Globus pallidus (tissue), 1 donor: ENCODE results near the gene TMTC1.

Source experiments
- DNase-seq: peaks from one replicate; pipeline ENCODE4 v3.0.0-alpha.2; 2015; ENCODE audit warnings: low spot score

Gene TMTC1

GRCh38 chr12:29614694-29615325, 168.9 kb downstream of the TMTC1 start:
- DNase-seq = no peak

GRCh38 chr12:29612912-29613311, 170.8 kb downstream of the TMTC1 start:
- DNase-seq = no peak

GRCh38 chr12:29611906-29612305, 171.8 kb downstream of the TMTC1 start:
- DNase-seq = no peak

- no peak for DNase-seq
Observed at GRCh38 chr12:29610473-29611170, 173.1 kb downstream of the TMTC1 start.

- no peak for DNase-seq
Observed at GRCh38 chr12:29609431-29610215, 174.1 kb downstream of the TMTC1 start.

- DNase-seq = no peak
Observed at GRCh38 chr12:29608581-29608980, 175.2 kb downstream of the TMTC1 start.

- DNase-seq = no peak
Observed at GRCh38 chr12:29599381-29599780, 184.4 kb downstream of the TMTC1 start.

GRCh38 chr12:29595071-29595755, 188.5 kb downstream of the TMTC1 start:
- no peak for DNase-seq

GRCh38 chr12:29593001-29593400, 190.7 kb downstream of the TMTC1 start:
- DNase-seq = no peak

GRCh38 chr12:29591140-29592020, 192.4 kb downstream of the TMTC1 start:
- DNase-seq = no peak

GRCh38 chr12:29589851-29590250, 193.9 kb downstream of the TMTC1 start:
- no peak for DNase-seq

GRCh38 chr12:29589286-29589820, 194.4 kb downstream of the TMTC1 start:
- DNase-seq = no peak

GRCh38 chr12:29582677-29583272, 201.0 kb downstream of the TMTC1 start:
- no peak for DNase-seq

GRCh38 chr12:29582146-29582545, 201.6 kb downstream of the TMTC1 start:
- DNase-seq = no peak

GRCh38 chr12:29581631-29582030, 202.1 kb downstream of the TMTC1 start:
- DNase-seq = no peak

- DNase-seq = no peak
Observed at GRCh38 chr12:29580971-29581370, 202.8 kb downstream of the TMTC1 start.

- DNase-seq = no peak
Observed at GRCh38 chr12:29578731-29579130, 205.0 kb downstream of the TMTC1 start.

- DNase-seq = no peak
Observed at GRCh38 chr12:29578070-29578469, 205.7 kb downstream of the TMTC1 start.

GRCh38 chr12:29574500-29574899, 209.2 kb downstream of the TMTC1 start:
- DNase-seq = no peak

GRCh38 chr12:29572938-29573337, 210.8 kb downstream of the TMTC1 start:
- no peak for DNase-seq

- no peak for DNase-seq
Observed at GRCh38 chr12:29572464-29572863, 211.3 kb downstream of the TMTC1 start.
